GM12878 (cell line): Measurements from ENCODE around the gene ACER3.

Experiments used
- CHD4 ChIP-seq: fragments of 200-600 bp; sonication (generic); IDR thresholded peaks from 2 replicates; pipeline ENCODE4 v1.6.1; 2016; ENCODE audit warnings: mild to moderate bottlenecking
- TF ChIP-seq, protein P1 (sequence below), 3 experiments: IDR thresholded peaks in 2 of 3; conservative IDR thresholded peaks in 1 of 3; 2 replicates each; pipeline ENCODE4 v1.5.1; 2011; ENCODE audit warnings: low read depth in 3 of 3, low read length in 3 of 3, mild to moderate bottlenecking in 3 of 3, control low read depth in 2 of 3, moderate library complexity in 2 of 3, inconsistent platforms in 1 of 3, mixed read lengths in 1 of 3; ENCODE audit not compliant: control insufficient read depth in 2 of 3, insufficient read depth in 1 of 3; ENCODE audit errors: extremely low read depth in 1 of 3

- TF ChIP-seq, protein P1, sequence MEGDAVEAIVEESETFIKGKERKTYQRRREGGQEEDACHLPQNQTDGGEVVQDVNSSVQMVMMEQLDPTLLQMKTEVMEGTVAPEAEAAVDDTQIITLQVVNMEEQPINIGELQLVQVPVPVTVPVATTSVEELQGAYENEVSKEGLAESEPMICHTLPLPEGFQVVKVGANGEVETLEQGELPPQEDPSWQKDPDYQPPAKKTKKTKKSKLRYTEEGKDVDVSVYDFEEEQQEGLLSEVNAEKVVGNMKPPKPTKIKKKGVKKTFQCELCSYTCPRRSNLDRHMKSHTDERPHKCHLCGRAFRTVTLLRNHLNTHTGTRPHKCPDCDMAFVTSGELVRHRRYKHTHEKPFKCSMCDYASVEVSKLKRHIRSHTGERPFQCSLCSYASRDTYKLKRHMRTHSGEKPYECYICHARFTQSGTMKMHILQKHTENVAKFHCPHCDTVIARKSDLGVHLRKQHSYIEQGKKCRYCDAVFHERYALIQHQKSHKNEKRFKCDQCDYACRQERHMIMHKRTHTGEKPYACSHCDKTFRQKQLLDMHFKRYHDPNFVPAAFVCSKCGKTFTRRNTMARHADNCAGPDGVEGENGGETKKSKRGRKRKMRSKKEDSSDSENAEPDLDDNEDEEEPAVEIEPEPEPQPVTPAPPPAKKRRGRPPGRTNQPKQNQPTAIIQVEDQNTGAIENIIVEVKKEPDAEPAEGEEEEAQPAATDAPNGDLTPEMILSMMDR (IDR thresholded peaks at IDR 0.05 in 2 of 3, conservative IDR thresholded peaks at IDR 0.05 in 1 of 3; ENCODE audit: control insufficient read depth in 2 of 3, extremely low read depth in 1 of 3, insufficient read depth in 1 of 3, low read depth in 3 of 3, low read length in 3 of 3), result no peak
- no peak for TF ChIP-seq CHD4
These were observed 169.1 kb downstream of the ACER3 start for GRCh38 chr11:77029829-77030228.
